HG03575 (cell line): ENCODE results near the gene PTGDS.

Experiments
- ATAC-seq: cut with Tn5 transposase; IDR thresholded peaks from one replicate; pipeline ENCODE4 v1.9.1; 2021; ENCODE audit not compliant: unreplicated experiment, insufficient number of reproducible peaks, low FRiP score; ENCODE audit errors: extremely low read depth

PTGDS gene

GRCh38 chr9:137027369-137028262, 50.3 kb downstream of the PTGDS start, which contains the start of gene ABCA2:
Gene ABCA2 (minus strand): TSS chr9:137028237. CDS start chr9:137028140, 97 bp downstream.
- no peak for ATAC-seq

GRCh38 chr9:137028263-137029057, 51.2 kb downstream of the PTGDS start:
- no peak for ATAC-seq

GRCh38 chr9:137029058-137029936, 52.0 kb downstream of the PTGDS start:
- no peak for ATAC-seq

- ATAC-seq = no peak
These were observed 52.7 kb downstream of the PTGDS start for GRCh38 chr9:137030006-137030405.

- ATAC-seq = no peak
These were observed 53.5 kb downstream of the PTGDS start for GRCh38 chr9:137030538-137031527.
